Pericardium fibroblast (primary cell): ENCODE measurements around the gene MAGEL2. TPM values are rescaled to one million over a fixed set of nuclear protein-coding genes. Genes with fewer than 3 reads are reported as not detected.

ENCODE experiments used
- total RNA-seq: library from RNA; depleted of rRNA; stranded (reverse); fragments of >200 nt; gene quantifications from 2 replicates; pipeline ENCODE4 v1.2.3, GENCODE V29; 2015

MAGEL2 gene
- total RNA-seq, result 0.47 and 1.4 TPM in 2 replicates

GRCh38 chr15:23647421-23648370 lies at the start of gene MAGEL2:
Gene MAGEL2, minus strand, starts transcription at chr15:23647867. Its CDS starts 125 bp downstream, at chr15:23647742.

GRCh38 chr15:23687143-23687470 lies 39.4 kb upstream of the MAGEL2 start, which contains the start of gene NDN:
Gene NDN, minus strand, starts transcription at chr15:23687305. Its CDS starts 88 bp downstream, at chr15:23687217.

Other genes starting within 250 kb of the MAGEL2 start
- gene GOLGA6L2, start 200.6 kb downstream of the MAGEL2 start, total RNA-seq, result not detected in 2 replicates
- gene MKRN3, start 82.2 kb downstream of the MAGEL2 start, total RNA-seq, result 0.23 and 2.0 TPM in 2 replicates
- gene NDN, start 39.4 kb upstream of the MAGEL2 start, total RNA-seq, result 177 and 201 TPM in 2 replicates